Measurements from ENCODE around the gene KCNK4.
"Not testable (repeated sequence)": the region's sequence is repeated elsewhere in the genome, so short reads cannot be mapped to it uniquely, and the experiment has no call there.

The KCNK4 gene

GRCh38 chr11:64306563-64306875 is 15.4 kb downstream of the KCNK4 start:
- Mint-ChIP-seq H3K36me3 (ENCODE audit: insufficient read depth) (peaks cover 30% of the 10 kb centered on the region), H3K9me3 (no peaks in the 10 kb centered on the region), H3K4me1 (ENCODE audit: low read depth in 2 of 2) (peaks cover 16 to 22% of the 10 kb centered on the region in 2 donors), H3K27ac (peak overlapping the region; percentile 92 to 93), H3K27me3 (no peaks in the 10 kb centered on the region), H3K4me3 (peak overlapping the region; percentile 97 to 98)
- no peak for DNase-seq
- no peak for ATAC-seq (replicated peaks)

GRCh38 chr11:64306876-64307622 is 15.9 kb downstream of the KCNK4 start:
- peaks cover 16 to 19% of the 10 kb centered on the region in 2 donors for H3K4me1 Mint-ChIP-seq (ENCODE audit: low read depth in 2 of 2)
- ATAC-seq (replicated peaks) (no peak), DNase-seq (no peak)
- H3K4me3 Mint-ChIP-seq, result peak overlapping the region; percentile 97 to 98
- H3K36me3 Mint-ChIP-seq (ENCODE audit: insufficient read depth), result peaks cover 26% of the 10 kb centered on the region
- no peaks in the 10 kb centered on the region for H3K9me3 Mint-ChIP-seq
- H3K27me3 Mint-ChIP-seq, result no peaks in the 10 kb centered on the region
- H3K27ac Mint-ChIP-seq, result peak overlapping the region in 1 of 2 donors; percentile 93

- not testable (repeated sequence) for DNase-seq; ATAC-seq (replicated peaks); H3K9me3 Mint-ChIP-seq; H3K27me3 Mint-ChIP-seq
- Mint-ChIP-seq H3K4me3 (peak overlapping the region; percentile 27 to 97), H3K4me1 (ENCODE audit: low read depth in 2 of 2) (peaks cover 21 to 24% of the 10 kb centered on the region in 2 donors), H3K27ac (peak overlapping the region; percentile 31 to 93), H3K36me3 (ENCODE audit: insufficient read depth) (peaks cover 21% of the 10 kb centered on the region)
These were observed 16.7 kb downstream of the KCNK4 start for GRCh38 chr11:64307795-64308194.

- Mint-ChIP-seq H3K4me3 (no peak overlapping the region), H3K27me3 (no peaks in the 10 kb centered on the region), H3K27ac (peak overlapping the region; percentile 51 to 74), H3K36me3 (ENCODE audit: insufficient read depth) (peaks cover 38% of the 10 kb centered on the region), H3K9me3 (no peaks in the 10 kb centered on the region), H3K4me1 (ENCODE audit: low read depth in 2 of 2) (peaks cover 25 to 26% of the 10 kb centered on the region in 2 donors)
- ATAC-seq (replicated peaks), result no peak
- no peak for DNase-seq
These were observed 21.8 kb downstream of the KCNK4 start for GRCh38 chr11:64312947-64313346.

- Mint-ChIP-seq H3K36me3 (ENCODE audit: insufficient read depth) (peaks cover 45% of the 10 kb centered on the region), H3K27ac (peak overlapping the region; percentile 51 to 74), H3K4me1 (ENCODE audit: low read depth in 2 of 2) (peaks cover 30 to 31% of the 10 kb centered on the region in 2 donors), H3K27me3 (no peaks in the 10 kb centered on the region), H3K4me3 (no peak overlapping the region), H3K9me3 (no peaks in the 10 kb centered on the region)
- DNase-seq, result no peak
- ATAC-seq (replicated peaks), result no peak
These were observed 22.5 kb downstream of the KCNK4 start for GRCh38 chr11:64313491-64314145.

GRCh38 chr11:64314146-64314804 is 23.2 kb downstream of the KCNK4 start:
- H3K27ac Mint-ChIP-seq, result no peak overlapping the region
- H3K9me3 Mint-ChIP-seq, result no peaks in the 10 kb centered on the region
- no peaks in the 10 kb centered on the region for H3K27me3 Mint-ChIP-seq
- no peak for DNase-seq
- no peak overlapping the region for H3K4me3 Mint-ChIP-seq
- peaks cover 49% of the 10 kb centered on the region for H3K36me3 Mint-ChIP-seq (ENCODE audit: insufficient read depth)
- H3K4me1 Mint-ChIP-seq (ENCODE audit: low read depth in 2 of 2), result peaks cover 36% of the 10 kb centered on the region in 2 donors
- no peak for ATAC-seq (replicated peaks)

- Mint-ChIP-seq H3K4me3 (no peak overlapping the region), H3K4me1 (ENCODE audit: low read depth in 2 of 2) (peaks cover 39 to 42% of the 10 kb centered on the region in 2 donors), H3K27ac (no peak overlapping the region), H3K9me3 (no peaks in the 10 kb centered on the region), H3K27me3 (no peaks in the 10 kb centered on the region), H3K36me3 (ENCODE audit: insufficient read depth) (peaks cover 54% of the 10 kb centered on the region)
- DNase-seq (no peak), ATAC-seq (replicated peaks) (no peak)
These were observed 23.9 kb downstream of the KCNK4 start for GRCh38 chr11:64314805-64315561.

- ATAC-seq (replicated peaks); H3K9me3 Mint-ChIP-seq; H3K27me3 Mint-ChIP-seq; DNase-seq: not testable (repeated sequence)
- Mint-ChIP-seq H3K36me3 (ENCODE audit: insufficient read depth) (peaks cover 52% of the 10 kb centered on the region), H3K27ac (peak overlapping the region; percentile 98 to 99), H3K4me1 (ENCODE audit: low read depth in 2 of 2) (peaks cover 40% of the 10 kb centered on the region in 2 donors), H3K4me3 (peak overlapping the region; percentile 88 to 94)
These were observed 24.8 kb downstream of the KCNK4 start for GRCh38 chr11:64315667-64316526.

- peak; percentile 7 for ATAC-seq (replicated peaks)
- peaks cover 53% of the 10 kb centered on the region for H3K36me3 Mint-ChIP-seq (ENCODE audit: insufficient read depth)
These were observed 25.7 kb downstream of the KCNK4 start for GRCh38 chr11:64316672-64317324.

GRCh38 chr11:64317325-64317960 is 26.3 kb downstream of the KCNK4 start, which contains the start of gene TRMT112:
TSS of gene TRMT112 (minus strand) at chr11:64317559. CDS start at chr11:64317526, 33 bp downstream.
- peaks cover 53% of the 10 kb centered on the region for H3K36me3 Mint-ChIP-seq (ENCODE audit: insufficient read depth)
- no peaks in the 10 kb centered on the region for H3K9me3 Mint-ChIP-seq
- peak within 1 kb of the TSS; percentile 88 to 94 for H3K4me3 Mint-ChIP-seq
- H3K4me1 Mint-ChIP-seq (ENCODE audit: low read depth in 2 of 2), result peaks cover 38 to 42% of the 10 kb centered on the region in 2 donors
- DNase-seq (peak; percentile 93 to 97 (median 94)), ATAC-seq (replicated peaks) (peak; percentile 77)
- H3K27me3 Mint-ChIP-seq, result no peaks in the 10 kb centered on the region
- peak within 1 kb of the TSS; percentile 98 to 99 for H3K27ac Mint-ChIP-seq

More at GRCh38 chr11:64316672-64317324, 25.7 kb downstream of the KCNK4 start:
- Mint-ChIP-seq H3K9me3 (no peaks in the 10 kb centered on the region), H3K4me3 (peak overlapping the region; percentile 88 to 94), H3K4me1 (ENCODE audit: low read depth in 2 of 2) (peaks cover 39 to 43% of the 10 kb centered on the region in 2 donors), H3K27me3 (no peaks in the 10 kb centered on the region), H3K27ac (peak overlapping the region; percentile 98 to 99)
- DNase-seq, result peak; percentile 36 to 46 (median 43)

GRCh38 chr11:64317961-64318765 is 27.1 kb downstream of the KCNK4 start, which contains the start of gene PRDX5:
TSS of gene PRDX5 (plus strand) at chr11:64318121. CDS start at chr11:64318216, 95 bp downstream.
- Mint-ChIP-seq H3K4me3 (peak within 1 kb of the TSS; percentile 88 to 94), H3K4me1 (ENCODE audit: low read depth in 2 of 2) (peaks cover 31 to 34% of the 10 kb centered on the region in 2 donors), H3K27ac (peak within 1 kb of the TSS; percentile 98 to 99), H3K9me3 (no peaks in the 10 kb centered on the region), H3K27me3 (no peaks in the 10 kb centered on the region), H3K36me3 (ENCODE audit: insufficient read depth) (peaks cover 53% of the 10 kb centered on the region)
- ATAC-seq (replicated peaks), result peak; percentile 77
- DNase-seq, result peak; percentile 90 to 95 (median 93)

Measured in effector memory CD8-positive, alpha-beta T cell (primary cell).